GM21717 (cell line): ENCODE data around the gene CRBN.

Source experiments
- ATAC-seq: cut with Tn5 transposase; IDR thresholded peaks from one replicate; pipeline ENCODE4 v1.9.1; 2021; ENCODE audit warnings: mild to moderate bottlenecking, moderate library complexity; ENCODE audit not compliant: unreplicated experiment

The CRBN gene

GRCh38 chr3:3113042-3113709 is 66.3 kb downstream of the CRBN start:
- no peak for ATAC-seq

- no peak for ATAC-seq
Observed at GRCh38 chr3:3110749-3111361, 68.6 kb downstream of the CRBN start.

- ATAC-seq: no peak
Observed at GRCh38 chr3:3110299-3110630, 69.2 kb downstream of the CRBN start, which contains the start of gene IL5RA. TSS of gene IL5RA (minus strand) at chr3:3110374. CDS start at chr3:3104984, 5,390 bp downstream.

- peak; percentile 91 for ATAC-seq
Observed at GRCh38 chr3:3109407-3110298, 69.8 kb downstream of the CRBN start.

GRCh38 chr3:3107858-3108257 is 71.6 kb downstream of the CRBN start:
- ATAC-seq: no peak

GRCh38 chr3:3107181-3107580 is 72.3 kb downstream of the CRBN start:
- no peak for ATAC-seq

GRCh38 chr3:3105815-3106214 is 73.7 kb downstream of the CRBN start:
- ATAC-seq: no peak

- no peak for ATAC-seq
Observed at GRCh38 chr3:3105246-3105645, 74.2 kb downstream of the CRBN start.

GRCh38 chr3:3102751-3103150 is 76.7 kb downstream of the CRBN start:
- no peak for ATAC-seq

GRCh38 chr3:3101660-3102458 is 77.6 kb downstream of the CRBN start:
- no peak for ATAC-seq
